GM18909 (cell line): ENCODE data around the gene ZNF865.

Source experiments
- ATAC-seq: cut with Tn5 transposase; IDR thresholded peaks from one replicate; pipeline ENCODE4 v1.9.1; 2021; ENCODE audit warnings: mild to moderate bottlenecking; ENCODE audit not compliant: unreplicated experiment, poor library complexity

ZNF865 gene

DNA sequence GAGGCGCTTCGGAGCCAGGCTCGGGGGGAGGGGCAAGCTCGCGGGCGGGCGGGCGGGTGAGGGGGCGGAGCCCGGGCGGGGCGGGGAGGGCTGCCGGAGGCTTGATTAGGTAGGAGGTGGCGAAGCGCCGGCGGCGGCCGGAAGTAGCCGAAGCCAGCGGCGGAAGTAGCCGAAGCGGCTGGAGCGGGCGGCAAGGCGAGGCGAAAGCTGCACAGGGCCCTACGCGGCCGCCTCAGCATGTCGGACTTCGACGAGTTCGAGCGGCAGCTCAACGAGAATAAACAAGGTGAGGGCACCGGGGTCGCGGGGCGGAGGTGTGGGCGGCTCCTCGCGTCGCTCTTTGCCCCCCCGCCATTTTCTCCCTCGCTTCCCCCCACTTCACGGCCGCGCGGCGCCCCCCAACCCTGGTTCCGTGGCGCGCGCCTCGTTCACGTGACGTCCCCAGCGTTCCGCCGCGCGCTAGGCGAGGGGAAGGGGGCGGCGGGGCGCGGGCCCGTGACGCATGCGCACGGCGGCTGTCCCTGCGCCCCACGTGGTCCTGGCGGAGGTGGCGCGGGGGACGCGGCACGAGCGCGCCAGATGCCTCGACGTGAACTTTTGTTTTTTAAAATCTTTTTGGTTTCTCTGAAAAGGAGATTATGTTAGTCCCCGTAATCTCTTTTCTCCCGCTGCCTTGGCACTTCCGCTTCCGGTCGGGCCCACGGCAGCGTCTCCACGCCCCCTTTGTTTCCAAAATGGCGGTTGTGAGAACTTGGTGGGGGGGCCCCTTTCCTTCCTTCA, 49.6 kb downstream of the ZNF865 start, which contains the start of gene U2AF2:
U2AF2 (plus strand) TSS at position 168 of the 780 bp plus-strand sequence; CDS start at position 238, 70 bp downstream.
- ATAC-seq, result peak; percentile 47

DNA sequence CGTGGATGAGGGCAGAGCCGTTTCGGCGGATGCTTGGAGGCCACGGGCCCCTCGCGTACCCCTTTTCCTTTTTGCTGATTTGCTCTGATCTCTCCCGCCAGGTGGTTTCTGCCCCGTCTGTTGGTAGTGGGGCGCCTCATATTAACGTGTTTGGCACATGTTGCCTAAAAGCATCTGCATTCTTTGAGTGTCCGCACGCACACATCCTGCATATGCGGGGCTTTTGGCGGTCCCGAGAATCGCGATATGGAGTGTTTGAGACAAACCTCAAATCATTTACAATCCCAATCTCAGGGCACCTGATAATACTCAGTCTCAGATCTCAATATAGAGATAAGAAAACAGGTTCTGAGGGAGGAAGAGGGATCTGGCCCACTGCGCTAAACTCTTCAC, 50.2 kb downstream of the ZNF865 start:
- no peak for ATAC-seq

DNA sequence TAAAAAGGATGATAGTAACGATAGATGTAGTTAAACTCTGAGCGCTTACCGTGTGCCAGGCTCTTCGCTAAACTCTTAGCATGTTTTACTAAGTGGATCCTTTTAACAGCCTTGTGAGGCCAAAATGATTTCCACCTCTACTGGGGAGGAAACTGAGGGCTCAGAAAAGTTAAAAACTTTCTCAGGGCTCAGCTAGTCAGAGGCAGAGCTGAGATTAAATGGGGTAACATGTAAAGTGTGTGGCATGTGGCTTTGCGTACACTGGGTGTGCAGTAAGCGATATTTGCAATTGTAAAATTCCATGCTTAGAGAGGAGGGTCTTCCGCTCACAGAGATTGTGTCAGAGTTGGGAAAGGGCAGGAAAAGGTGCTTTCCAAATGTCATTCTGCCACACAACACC, 51.1 kb downstream of the ZNF865 start:
- ATAC-seq, result no peak

DNA sequence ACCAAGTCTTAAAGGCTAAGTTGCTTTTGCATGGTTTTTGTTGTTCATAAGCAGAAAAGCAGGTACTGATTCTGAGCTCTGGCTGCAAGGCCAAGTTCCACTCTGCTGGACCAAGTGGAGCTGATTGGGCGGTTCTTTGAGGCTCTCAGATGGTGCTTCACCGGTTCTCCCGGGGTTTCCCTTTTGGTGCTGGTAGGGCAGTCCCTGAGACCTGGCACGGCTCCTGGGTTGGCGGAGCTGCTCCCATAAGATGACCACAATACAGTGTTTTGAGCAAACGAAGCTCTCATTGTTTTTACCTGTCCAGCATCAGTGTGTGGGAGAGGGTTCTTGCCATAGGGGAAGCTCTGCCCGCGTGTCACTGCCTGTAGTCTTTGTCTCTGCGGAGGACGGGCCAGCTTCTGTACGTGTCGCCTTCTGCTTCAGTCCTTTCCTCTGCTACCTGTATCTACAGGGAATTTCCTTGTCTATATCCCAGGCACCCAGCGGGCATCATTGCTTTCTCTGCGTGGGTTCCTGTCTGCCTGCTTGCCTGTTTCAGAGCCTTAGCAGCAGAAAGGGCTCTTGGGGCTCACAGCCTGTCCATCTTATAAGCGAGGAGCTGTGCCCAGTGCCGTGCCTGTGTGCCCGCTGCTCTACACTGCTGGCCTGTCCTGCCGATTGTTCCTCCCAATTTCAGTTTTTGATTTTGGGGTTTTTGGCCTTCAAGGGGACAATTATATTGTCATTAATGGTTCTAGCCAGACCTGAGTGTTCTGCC, 51.7 kb downstream of the ZNF865 start:
- ATAC-seq, result no peak

DNA sequence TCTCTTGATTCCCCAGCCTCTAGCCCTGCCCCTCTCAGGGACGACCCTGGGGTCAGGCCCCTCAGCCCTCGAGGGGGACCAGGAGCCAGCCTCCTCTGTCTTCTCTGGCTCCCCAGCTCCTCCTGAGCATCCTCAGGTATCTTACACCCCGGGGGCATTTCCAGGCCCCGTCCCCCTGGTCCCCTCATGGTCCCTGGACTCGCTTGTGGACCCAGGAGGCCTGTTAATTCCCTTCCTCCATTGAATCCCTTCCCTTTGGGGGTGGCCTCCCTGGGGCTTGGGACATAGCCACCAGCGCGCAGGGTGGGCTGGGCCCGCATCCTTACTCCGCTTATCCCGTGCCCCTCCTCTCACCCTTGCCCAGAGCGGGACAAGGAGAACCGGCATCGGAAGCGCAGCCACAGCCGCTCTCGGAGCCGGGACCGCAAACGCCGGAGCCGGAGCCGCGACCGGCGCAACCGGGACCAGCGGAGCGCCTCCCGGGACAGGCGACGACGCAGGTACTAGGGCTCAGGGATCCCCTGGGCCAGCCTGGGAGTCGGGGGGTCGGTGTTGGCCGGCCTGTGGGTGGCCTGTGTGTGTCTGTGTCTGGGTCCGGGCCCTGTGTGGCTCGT, 53.5 kb downstream of the ZNF865 start:
- no peak for ATAC-seq

DNA sequence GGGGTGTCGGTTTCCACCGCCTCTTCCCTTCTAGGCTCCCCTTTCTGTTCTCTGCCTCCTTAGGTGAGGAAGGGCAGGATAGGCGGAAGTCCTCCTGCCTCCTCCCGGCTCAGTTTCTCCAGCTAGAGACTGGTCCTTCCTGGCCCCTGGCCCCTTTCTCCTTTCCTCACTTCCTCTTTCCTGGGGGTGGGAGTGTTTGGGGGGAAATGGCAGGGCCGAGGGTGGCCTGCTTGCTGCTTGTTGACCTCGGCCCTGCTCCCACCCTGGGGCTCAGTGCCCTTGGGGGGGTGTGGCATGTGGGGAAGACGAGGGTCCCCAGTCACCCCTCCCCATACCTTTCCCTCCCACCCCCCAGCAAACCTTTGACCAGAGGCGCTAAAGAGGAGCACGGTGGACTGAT, 54.4 kb downstream of the ZNF865 start:
- ATAC-seq, result no peak

DNA sequence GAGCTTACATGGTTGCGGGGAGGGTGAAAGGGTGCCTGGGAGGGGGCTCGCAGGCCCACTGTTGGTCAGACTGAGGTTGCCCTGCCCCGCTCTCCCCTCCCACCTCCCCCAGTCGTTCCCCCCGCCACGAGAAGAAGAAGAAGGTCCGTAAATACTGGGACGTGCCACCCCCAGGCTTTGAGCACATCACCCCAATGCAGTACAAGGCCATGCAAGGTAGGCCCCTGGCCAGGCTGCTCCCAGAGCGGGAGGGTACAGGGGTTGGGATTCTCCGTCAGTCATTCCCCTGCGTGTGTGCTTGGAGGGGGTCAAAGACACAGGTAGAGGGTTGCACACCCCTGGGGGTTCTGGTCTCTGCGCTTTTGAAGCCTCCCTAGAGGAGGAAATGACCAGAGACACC, 55.0 kb downstream of the ZNF865 start:
- ATAC-seq, result no peak

DNA sequence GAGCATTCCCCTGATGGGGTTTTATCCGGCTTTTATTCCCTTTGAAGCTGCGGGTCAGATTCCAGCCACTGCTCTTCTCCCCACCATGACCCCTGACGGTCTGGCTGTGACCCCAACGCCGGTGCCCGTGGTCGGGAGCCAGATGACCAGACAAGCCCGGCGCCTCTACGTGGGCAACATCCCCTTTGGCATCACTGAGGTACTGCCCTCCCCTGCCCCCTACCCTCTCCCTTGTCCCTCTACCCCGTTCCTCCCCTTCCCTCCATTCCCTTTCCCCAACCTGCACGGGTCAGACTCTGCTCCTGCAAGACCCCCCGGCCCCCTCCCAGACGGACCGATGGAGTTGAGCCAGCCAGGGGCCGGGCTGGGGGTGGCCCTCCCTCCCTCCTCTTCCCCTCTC, 55.5 kb downstream of the ZNF865 start:
- ATAC-seq, result no peak

DNA sequence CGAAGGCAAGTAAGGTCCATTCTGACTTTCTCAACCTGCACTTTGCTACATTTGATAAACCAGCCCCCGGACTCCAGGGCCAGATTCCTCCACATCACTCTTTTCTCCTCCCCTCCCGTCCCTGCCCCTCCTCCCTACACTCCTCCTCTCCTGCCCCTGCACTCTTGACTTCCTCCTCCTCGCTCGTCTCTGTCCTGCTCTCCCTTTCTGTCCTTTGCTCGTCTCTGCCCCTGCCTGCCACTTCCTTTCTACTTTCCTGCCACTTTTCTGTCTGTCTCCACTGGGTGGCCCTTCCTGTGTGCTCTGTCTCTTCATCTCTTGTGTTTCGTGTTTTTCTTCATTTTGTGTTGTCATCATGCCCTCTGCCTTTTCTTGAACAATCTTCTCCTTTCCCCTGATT, 56.4 kb downstream of the ZNF865 start:
- ATAC-seq, result no peak

DNA sequence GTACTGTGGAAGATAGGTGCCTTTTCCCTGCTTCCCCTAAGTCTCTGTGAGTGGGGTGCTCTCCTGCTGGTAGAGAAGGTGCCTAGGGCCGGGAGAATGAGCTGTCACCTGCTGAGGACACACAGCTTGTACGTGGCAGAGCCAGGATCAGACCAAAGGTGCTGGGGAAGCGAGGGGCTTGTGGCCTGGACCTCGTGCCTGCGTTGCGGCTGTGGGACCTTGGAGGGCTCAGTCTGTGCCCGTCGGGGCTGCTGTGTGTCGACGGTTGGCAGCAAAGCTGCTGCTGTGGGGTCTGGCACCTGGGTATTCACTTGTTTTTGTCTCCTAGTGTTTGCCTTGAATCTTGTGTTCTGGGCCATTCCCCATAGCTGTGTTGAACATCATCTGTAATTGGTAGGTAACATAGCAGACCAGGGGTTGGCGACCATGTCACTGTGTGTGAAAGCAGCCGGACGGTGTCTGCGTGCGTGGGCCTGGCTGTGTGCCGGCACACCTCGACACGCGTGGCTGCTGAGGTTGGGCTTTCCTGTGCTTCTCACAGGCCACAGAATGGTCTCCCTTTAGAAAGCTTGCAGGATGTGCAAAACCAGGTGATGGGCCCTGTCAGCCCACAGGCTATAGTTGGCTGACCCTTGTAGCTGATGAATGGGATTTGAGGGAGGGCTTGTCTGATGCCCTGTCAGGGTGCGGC, 58.5 kb downstream of the ZNF865 start:
- ATAC-seq, result no peak

DNA sequence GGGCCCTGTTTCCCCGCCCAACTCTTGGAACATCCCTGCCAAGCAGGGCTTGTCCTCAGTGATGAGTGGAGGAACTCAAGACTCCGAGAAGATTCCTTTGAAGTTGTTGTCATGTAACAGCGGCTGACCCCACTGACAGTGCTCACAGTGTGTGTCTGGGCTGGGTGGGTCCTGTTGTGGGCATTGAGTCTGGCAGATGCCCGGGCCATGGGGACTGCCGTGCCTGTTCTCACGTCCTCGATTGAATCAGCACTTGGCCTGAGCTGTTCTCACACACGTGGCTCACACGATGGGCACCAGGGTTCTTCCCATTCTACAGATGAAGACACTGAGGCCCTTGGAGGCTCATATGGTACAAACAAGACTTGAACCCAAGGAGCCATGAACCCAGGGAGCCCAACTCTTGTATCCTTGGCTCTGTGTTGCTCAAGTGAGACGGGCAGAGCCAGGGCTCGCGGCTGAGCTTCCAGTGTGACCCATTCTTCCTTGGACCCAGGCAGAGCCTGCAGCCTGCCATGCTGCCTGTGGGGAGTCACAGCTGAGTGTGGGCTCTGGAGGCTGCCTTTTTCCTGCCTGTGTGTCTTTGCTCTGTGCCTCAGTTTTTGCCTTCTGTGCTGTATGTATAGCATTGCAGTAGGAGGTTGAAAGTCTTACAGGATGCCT, 61.0 kb downstream of the ZNF865 start:
- ATAC-seq, result no peak
